ENCODE data around the gene SMAD9. TPM values are rescaled to one million over a fixed set of nuclear protein-coding genes. Genes with fewer than 3 reads are reported as not detected.

SMAD9 gene
- total and polyA plus RNA-seq, 8 donors, result 9.2 to 33.0 (median 26.9) TPM

- intact Hi-C loops (cut with DNase I), result no loop called here
- Histone ChIP-seq H3K4me3 (no peak overlapping the region), H3K36me3 (no peaks in the 10 kb centered on the region), H3K27ac (no peak overlapping the region), H3K9me3 (no peaks in the 10 kb centered on the region), H3K27me3 (no peaks in the 10 kb centered on the region), H3K4me1 (peaks cover 0 to 5% of the 10 kb centered on the region in 2 donors)
- ATAC-seq (no peak), DNase-seq (no peak)
- TF ChIP-seq CTCF (IDR thresholded peaks at IDR 0.05), result no peak
These were observed 47.4 kb downstream of the SMAD9 start for GRCh38 chr13:36872621-36873020.

- Histone ChIP-seq H3K4me1 (peaks cover 0 to 5% of the 10 kb centered on the region in 2 donors), H3K36me3 (peaks cover 0 to 6% of the 10 kb centered on the region in 2 donors), H3K4me3 (no peak overlapping the region), H3K9me3 (no peaks in the 10 kb centered on the region), H3K27me3 (no peaks in the 10 kb centered on the region), H3K27ac (no peak overlapping the region)
- intact Hi-C loops (cut with DNase I), result no loop called here
- ATAC-seq (peak; percentile 33), DNase-seq (no peak)
- TF ChIP-seq CTCF (IDR thresholded peaks at IDR 0.05), result no peak
These were observed 49.9 kb downstream of the SMAD9 start for GRCh38 chr13:36870050-36870692.

- ATAC-seq, result no peak
- no peaks in the 10 kb centered on the region for H3K27me3 ChIP-seq
- DNase-seq, result no peak
- H3K4me3 ChIP-seq, result no peak overlapping the region
- H3K27ac ChIP-seq, result no peak overlapping the region
- H3K4me1 ChIP-seq, result peaks cover 0 to 5% of the 10 kb centered on the region in 2 donors
- no peak for TF ChIP-seq CTCF (IDR thresholded peaks at IDR 0.05)
- intact Hi-C loops (cut with DNase I), result no loop called here
- H3K36me3 ChIP-seq, result peaks cover 0 to 7% of the 10 kb centered on the region in 2 donors
- no peaks in the 10 kb centered on the region for H3K9me3 ChIP-seq
These were observed 53.8 kb downstream of the SMAD9 start for GRCh38 chr13:36866232-36866631.

- Histone ChIP-seq H3K4me1 (no peaks in the 10 kb centered on the region), H3K36me3 (peaks cover 0 to 7% of the 10 kb centered on the region in 2 donors), H3K27me3 (no peaks in the 10 kb centered on the region), H3K4me3 (no peak overlapping the region), H3K27ac (no peak overlapping the region), H3K9me3 (no peaks in the 10 kb centered on the region)
- no peak for TF ChIP-seq CTCF (IDR thresholded peaks at IDR 0.05)
- ATAC-seq, result no peak
- intact Hi-C loops (cut with DNase I), result no loop called here
- DNase-seq, result no peak
These were observed 54.8 kb downstream of the SMAD9 start for GRCh38 chr13:36865265-36865664.

DNA sequence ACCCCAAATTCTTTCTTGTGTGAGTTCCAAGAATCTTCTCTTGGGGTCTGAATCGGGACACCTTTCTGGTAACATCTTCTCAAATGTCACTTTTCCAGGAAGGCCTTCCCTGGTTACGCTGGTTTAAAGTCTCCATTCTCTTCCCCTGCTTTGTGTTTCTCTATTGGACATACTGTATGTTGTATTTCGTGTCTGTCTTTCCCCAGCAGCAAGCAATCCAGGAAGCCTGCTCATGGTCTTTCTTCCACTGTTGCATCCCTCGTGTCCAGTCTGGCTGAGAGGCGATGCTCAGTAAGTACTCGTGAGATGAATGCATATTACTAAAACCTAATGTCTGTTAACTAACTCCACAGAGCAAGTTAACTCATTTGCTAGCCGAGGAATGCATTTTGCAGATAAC lies 57.3 kb downstream of the SMAD9 start:
- Histone ChIP-seq H3K4me3 (no peak overlapping the region), H3K4me1 (no peaks in the 10 kb centered on the region), H3K27me3 (no peaks in the 10 kb centered on the region), H3K36me3 (peaks cover 0 to 7% of the 10 kb centered on the region in 2 donors), H3K27ac (peak overlapping the region in 1 of 2 donors; percentile 46), H3K9me3 (no peaks in the 10 kb centered on the region)
- DNase-seq (no peak), ATAC-seq (no peak)
- intact Hi-C loops (cut with DNase I), result no loop called here
- TF ChIP-seq CTCF (IDR thresholded peaks at IDR 0.05), result no peak

Data from left lung (tissue), 10 donors.